ENCODE results near the gene DIP2C.
"Not testable (repeated sequence)": the region's sequence is repeated elsewhere in the genome, so short reads cannot be mapped to it uniquely, and the experiment has no call there.

DIP2C gene

DNA sequence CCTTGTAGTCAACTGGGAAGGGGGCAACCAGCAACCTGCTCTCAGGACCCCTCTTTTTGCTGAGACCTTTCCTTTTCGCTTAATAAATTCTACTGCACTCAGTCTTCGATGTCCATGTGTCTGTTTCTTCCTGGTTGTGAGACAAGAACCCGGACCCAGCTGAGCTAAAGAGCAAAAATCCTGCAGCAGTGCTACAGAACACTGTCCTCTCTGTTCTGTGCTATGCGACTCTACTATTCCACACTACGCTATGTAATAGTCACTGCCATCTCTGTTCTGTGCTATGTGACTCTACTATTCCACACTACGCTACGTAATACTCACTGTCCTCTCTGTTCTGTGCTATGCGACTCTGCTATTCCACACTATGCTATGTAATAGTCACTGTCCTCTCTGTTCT is 34.3 kb downstream of the DIP2C start:
- no peak for DNase-seq

DNA sequence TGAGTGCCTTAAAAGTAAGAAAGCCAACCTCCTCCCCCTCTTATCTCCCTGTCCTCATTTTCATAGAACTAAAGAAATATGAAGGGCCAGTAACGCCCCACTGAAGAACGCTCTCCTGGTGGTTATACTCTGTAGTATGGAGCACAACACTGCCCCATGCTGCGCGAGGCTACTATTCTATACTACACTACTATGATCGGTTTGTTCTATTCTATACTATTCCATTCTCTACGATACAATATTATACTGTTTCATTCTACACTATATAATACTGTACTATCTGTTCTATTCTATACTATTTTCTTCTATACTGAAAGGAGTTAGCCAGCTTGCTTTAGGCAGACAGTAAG is 34.8 kb downstream of the DIP2C start:
- DNase-seq: no peak

DNA sequence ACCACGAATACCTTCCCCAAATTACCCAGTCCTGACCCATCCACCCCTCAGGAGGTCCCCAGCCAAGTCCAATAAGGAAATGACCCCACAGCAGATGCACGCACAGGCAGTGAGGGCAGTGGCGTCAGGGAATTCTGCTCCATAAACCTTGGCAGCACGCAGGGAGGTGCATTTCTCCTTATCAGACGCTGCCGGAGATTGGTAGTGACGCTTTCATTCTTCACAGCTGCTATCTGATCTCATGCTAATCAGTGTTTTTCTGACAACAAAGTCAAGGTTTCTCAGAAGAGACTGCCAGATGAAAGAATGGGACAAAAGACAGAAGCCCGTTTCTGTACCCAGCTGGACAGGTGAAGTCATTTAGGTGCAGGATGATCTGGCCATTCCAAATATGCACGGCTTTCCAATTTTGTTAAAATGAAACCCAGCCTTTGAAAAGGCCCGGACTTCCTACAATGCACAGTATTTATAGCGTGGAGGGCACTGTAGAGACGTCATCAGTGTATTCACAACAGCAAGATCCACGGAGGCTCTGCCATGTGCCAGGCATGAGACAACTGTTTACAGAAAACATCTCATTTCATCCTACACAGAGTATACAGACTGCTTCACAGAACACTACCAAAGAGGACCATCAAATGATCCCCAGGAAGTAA is 35.3 kb downstream of the DIP2C start:
- DNase-seq: no peak

- not testable (repeated sequence) for DNase-seq
Observed at GRCh38 chr10:652832-653459, 36.5 kb downstream of the DIP2C start.

DNA sequence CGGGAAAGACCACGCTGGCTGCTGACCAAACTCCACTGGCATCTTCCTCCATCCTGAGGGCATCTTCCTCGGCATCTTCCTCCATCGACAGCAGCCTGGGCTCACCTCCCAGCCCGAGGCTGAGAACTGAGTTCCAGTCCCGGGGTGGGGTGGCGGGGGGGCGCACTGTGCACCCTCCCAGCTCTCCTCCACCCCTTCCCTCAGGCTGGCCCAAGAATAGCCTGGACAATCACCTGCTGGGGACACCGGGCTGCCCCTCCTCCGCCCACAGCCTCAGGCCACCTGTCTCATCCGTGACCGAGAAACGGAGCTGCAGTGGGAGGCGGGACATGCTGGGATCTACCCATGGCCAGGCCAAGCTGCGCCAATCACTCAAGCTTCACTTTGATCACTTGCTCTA is 37.2 kb downstream of the DIP2C start:
- no peak for DNase-seq

- no peak for DNase-seq
Observed at GRCh38 chr10:651692-652091, 37.8 kb downstream of the DIP2C start.

GRCh38 chr10:650886-651615 is 38.4 kb downstream of the DIP2C start:
- DNase-seq: no peak

GRCh38 chr10:650441-650851 is 39.0 kb downstream of the DIP2C start:
- no peak for DNase-seq

DNA sequence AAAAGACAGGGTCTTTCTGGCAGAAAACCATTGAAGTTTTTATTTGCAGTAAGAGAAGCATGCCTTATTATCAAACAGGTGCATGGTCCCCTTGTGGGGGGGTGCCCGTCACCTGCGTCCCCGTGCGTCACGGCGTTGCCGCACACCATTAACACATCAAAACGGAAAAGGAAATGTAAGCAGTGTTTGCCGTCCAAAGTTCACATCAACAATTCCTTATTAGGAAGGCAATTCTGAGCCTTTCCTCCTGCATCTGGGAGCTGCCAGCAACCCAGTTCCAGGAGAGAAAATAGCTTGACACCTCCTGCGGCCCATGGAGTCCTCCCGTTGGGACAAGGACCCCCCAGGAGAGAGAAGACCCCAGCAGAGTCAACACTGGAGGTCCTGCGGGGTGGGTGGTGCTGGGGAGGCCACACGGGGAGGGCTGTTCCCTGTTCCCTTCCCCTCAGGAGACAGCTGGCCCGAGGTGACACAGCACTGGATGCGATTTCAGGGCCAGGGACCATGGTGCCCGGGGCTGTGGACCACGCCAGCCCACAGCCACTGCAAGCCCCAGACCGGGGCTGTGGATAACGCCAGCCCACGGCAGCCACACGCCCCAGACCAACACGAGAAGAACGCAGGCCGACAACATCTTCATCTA is 39.5 kb downstream of the DIP2C start:
- DNase-seq: no peak

DNA sequence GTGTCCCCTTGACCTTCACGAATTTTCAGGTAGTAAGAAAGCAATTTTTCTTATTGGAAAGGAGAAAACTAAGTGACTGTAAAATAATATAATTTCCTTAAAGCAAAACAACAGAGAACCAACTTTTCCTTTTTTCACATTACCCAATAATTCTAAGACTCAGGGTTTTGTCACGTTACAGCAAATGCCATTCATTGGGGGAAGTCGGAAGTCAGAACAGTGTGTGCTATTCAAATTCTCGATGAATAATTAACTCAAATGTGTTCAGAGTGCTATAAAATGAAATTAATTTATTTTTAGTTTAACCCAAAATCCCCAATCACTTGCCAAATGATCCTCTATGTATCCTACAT is 40.0 kb downstream of the DIP2C start:
- no peak for DNase-seq

- DNase-seq: not testable (repeated sequence)
Observed at GRCh38 chr10:647019-647418, 42.4 kb downstream of the DIP2C start.

- no peak for DNase-seq
Observed at GRCh38 chr10:646118-646524, 43.3 kb downstream of the DIP2C start.

DNA sequence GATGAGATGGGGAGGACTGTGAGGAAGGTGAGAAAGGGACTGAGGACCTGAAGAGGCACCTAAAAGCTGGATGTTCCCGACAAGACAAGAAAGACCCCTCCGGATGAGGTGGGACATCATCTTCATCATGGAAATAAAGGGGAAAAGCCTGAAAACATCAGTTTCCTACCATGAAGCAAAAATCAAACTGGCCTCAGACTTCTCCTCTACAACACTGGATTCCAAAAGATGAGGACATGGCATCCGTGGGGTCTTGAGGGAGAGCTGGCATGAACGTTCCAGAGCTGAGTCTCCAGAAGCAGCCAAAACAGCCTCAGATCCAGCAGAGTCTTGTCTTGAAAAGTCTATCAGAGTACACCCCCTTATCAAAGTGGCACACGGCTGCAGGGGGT is 44.5 kb downstream of the DIP2C start:
- DNase-seq: no peak

DNA sequence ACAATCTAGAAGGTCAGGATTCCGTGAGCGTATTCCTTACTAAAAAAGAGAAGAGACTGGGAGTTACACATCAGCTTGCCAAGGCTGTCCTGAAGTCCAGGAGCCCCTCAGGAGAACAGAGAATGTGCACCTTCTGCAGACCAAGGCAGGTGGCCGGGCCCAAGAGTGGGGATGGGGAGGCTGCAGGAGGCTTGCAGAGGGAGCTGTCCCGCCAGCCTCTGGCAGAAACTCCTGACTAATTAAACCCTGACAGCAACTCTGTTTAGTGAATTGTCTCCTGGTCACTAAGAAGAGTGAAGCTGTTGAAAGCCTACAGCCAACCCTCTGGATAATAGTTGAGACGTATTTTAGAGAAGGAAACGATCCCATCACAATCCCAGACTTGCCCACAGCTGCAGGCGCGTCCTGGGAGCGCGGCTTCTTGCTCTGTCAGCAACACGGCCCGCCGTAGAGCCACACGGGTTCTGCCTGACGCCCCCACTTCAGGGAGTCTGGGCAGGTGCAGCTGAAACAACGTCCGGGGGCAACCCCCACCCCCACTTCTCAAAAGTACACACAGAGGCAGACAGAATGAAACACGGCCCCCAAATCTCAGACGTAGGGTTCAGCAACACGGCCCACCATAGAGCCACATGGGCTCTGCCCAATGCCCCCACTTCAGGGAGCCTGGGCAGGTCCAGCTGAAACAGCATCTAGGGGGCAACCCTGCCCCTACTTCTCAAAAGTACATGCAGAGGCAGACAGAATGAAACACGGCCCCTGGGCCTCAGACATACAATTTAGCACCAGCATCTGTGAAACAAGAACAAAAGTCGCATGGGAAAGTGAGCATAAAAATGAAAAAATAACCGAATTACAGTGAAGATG is 45.2 kb downstream of the DIP2C start:
- DNase-seq: no peak

- no peak for DNase-seq
Observed at GRCh38 chr10:642186-642890, 47.1 kb downstream of the DIP2C start.

DNA sequence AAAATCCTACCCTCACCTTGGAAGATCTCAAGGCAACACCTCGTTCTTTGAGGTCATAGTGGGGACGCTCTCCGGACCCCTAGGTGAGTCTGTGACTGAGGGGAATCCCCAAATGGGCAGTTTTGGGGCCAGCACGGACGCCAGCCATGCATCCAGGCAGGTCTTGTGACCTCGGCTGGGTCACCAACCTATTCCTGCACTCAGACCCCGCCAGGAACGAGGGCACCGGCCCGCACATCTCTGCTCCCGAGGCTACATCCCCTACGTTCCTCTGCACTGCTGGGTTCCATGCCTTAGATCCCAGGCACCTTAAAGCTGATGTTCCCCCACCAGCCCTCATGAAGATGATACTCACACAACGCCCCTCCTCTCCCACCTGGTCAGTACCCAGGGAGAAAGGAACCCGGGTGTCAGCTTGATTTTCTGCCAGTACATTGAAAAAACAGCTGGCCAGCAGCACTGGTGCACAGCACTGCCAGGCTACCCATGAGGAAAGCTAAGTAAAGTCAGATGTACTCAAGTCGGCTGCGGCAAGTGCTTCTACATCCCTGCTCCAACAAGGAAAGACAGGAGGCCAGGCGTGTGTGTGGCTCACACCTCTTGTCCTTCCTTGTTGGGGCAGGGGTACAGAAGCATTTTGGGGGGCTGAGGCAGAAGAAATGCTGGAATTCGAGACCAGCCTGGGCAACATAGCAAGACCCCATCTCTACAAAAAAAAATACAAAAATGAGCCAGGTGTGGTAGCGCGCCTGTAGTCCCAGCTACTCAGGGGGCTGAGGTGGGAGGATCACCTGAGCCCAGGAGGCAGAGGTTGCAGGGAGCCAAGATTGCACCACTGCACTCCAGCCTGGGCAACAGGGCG is 48.1 kb downstream of the DIP2C start:
- no peak for DNase-seq

DNA sequence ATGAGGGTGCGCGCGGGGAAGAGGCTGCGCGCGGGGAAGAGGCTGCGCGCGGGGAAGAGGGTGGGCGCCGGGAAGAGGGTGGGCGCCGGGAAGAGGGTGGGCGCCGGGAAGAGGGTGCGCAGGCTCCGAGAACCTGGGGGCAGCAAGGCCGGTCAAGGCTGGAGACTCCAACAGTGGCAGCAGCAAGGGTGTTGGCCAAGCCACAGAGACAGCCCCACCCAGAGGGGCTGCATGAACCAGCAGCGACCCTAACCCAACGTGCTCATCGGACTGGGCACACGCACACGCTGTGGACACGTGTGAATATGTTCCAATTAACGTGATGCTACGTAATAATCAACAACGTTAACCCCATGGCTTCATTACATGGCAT is 48.8 kb downstream of the DIP2C start:
- no peak for DNase-seq

GRCh38 chr10:639751-640672 is 49.5 kb downstream of the DIP2C start:
- DNase-seq: no peak

DNA sequence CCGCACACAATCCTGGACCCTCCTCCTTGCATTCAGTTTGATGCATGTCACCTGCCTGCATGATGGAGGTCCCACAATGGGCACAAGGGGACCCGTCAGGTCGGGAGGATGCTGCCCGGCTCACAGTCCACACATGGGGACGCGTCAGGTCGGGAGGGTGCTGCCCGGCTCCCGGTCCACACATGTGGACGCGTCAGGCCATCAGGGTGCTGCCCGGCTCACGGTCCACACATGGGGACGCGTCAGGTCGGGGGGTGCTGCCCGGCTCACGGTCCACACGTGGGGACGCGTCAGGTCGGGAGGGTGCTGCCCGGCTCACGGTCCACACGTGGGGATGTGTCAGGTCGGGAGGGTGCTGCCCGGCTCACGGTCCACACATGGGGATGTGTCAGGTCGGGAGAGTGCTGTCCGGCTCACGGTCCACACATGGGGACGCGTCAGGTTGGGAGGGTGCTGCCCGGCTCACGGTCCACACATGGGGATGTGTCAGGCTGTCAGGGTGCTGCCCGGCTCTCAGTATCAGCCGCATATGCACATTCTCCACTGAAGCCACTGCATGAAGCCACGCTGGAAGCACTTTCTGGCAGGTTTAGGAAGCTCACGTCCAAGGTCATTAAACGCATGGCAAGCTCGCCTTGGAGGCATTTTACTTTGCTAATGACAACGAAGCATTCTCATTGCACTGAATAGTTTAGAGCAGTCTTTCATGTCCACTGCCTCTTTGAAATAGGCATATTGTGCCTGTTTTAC is 50.3 kb downstream of the DIP2C start:
- no peak for DNase-seq

Data from stimulated activated CD4-positive, alpha-beta T cell treated with anti-CD3 and anti-CD28 coated beads, Interleukin-2, amount 100 ng/mL, for 24 hours (primary cell).